NCI-H774 (cell line): ENCODE results near the gene YIF1A.

Source experiments
- DNase-seq: peaks from one replicate; lab custom pipeline; 2025; lab: John Stamatoyannopoulos, UW

Gene YIF1A

GRCh38 chr11:66288671-66289547 is at the start of gene YIF1A:
TSS of gene YIF1A (minus strand) at chr11:66289143. CDS start at chr11:66288985, 158 bp downstream.
- peak; percentile 99 for DNase-seq

GRCh38 chr11:66337103-66337899 is 48.4 kb upstream of the YIF1A start:
- DNase-seq = no peak

GRCh38 chr11:66336234-66337102 is 47.5 kb upstream of the YIF1A start, which contains the start of gene RIN1:
TSS of gene RIN1 (minus strand) at chr11:66336434. CDS start at chr11:66336402, 32 bp downstream.
- DNase-seq = peak; percentile 19

- DNase-seq = no peak
Measured at GRCh38 chr11:66335531-66336233, 46.7 kb upstream of the YIF1A start.

GRCh38 chr11:66334605-66335442 is 45.9 kb upstream of the YIF1A start:
- DNase-seq = no peak

- DNase-seq = no peak
Measured at GRCh38 chr11:66333896-66334604, 45.1 kb upstream of the YIF1A start.

GRCh38 chr11:66333220-66333877 is 44.4 kb upstream of the YIF1A start:
- no peak for DNase-seq

GRCh38 chr11:66332371-66333219 is 43.7 kb upstream of the YIF1A start:
- DNase-seq = no peak

- DNase-seq = no peak
Measured at GRCh38 chr11:66331542-66332370, 42.8 kb upstream of the YIF1A start.

GRCh38 chr11:66330931-66331330 is 42.0 kb upstream of the YIF1A start:
- no peak for DNase-seq

- no peak for DNase-seq
Measured at GRCh38 chr11:66329165-66329673, 40.3 kb upstream of the YIF1A start.

- peak; percentile 51 for DNase-seq
Measured at GRCh38 chr11:66328302-66329144, 39.6 kb upstream of the YIF1A start.

GRCh38 chr11:66328031-66328301 is 39.0 kb upstream of the YIF1A start:
- no peak for DNase-seq

GRCh38 chr11:66327171-66328030 is 38.5 kb upstream of the YIF1A start:
- DNase-seq = no peak
